HepG2 (cell line): ENCODE results near the gene UBR1. TPM values are rescaled to one million over a fixed set of nuclear protein-coding genes. Genes with fewer than 3 reads are reported as not detected.

ENCODE experiments used
- ATAC-seq: fragments of 200-7000 bp; cut with Tn5 transposase; 3 replicates; pipeline ENCODE4 v1.9.1; 2020; ENCODE audit warnings: mild to moderate bottlenecking, moderate library complexity
- BruUV-seq: library from RNA; stranded (reverse); fragments of 400-500 nt; replicated peaks from 2 replicates; lab custom pipeline; 2021; lab: Mats Ljungman, UMichigan
- CTCF ChIA-PET: fragments of 300-600 bp; formaldehyde crosslinking; extraction: SDS; loops from one replicate; lab custom pipeline; 2021; ENCODE audit warnings: low total read pairs, inconsistent platforms, low intra/inter-chr PET ratio; lab: Yijun Ruan, JAX
- POLR2A ChIA-PET: fragments of 350-600 bp; sonication (Branson Sonifier 250); formaldehyde crosslinking; loops from one replicate; lab custom pipeline; 2020; ENCODE audit warnings: antibody characterized with exemption, inconsistent platforms; lab: Yijun Ruan, JAX
- DNase-seq: peaks from one replicate; pipeline ENCODE4 v3.0.0-alpha.2; 2015; ENCODE audit warnings: low spot score
- FAIRE-seq: peaks from 3 replicates; lab custom pipeline; 2011; peaks lifted over from hg19 to GRCh38; lab: Jason Lieb, UNC
- H2AFZ ChIP-seq: one replicate; pipeline ENCODE4 v1.6.1; 2011; ENCODE audit warnings: low read length, inconsistent platforms
- H3K27ac ChIP-seq: fragments of 300-600 bp; 3 replicates; pipeline ENCODE4 v1.8.0; 2011; ENCODE audit warnings: mixed run types, mild to moderate bottlenecking, mixed read lengths, low read length, inconsistent platforms; ENCODE audit not compliant: insufficient read depth; ENCODE audit errors: extremely low read length
- H3K27me3 ChIP-seq, 2 experiments: fragments of 200-600 bp in 1 of 2; 2 replicates in 1 of 2; 3 replicates in 1 of 2; pipeline versions ENCODE4 v1.6.0 to v1.8.0; 2011; ENCODE audit warnings: low read length in 2 of 2, mild to moderate bottlenecking in 2 of 2, moderate library complexity in 2 of 2, inconsistent platforms in 1 of 2; ENCODE audit not compliant: insufficient read depth in 2 of 2, control insufficient read depth in 1 of 2
- H3K36me3 ChIP-seq, 2 experiments: fragments of 200-600 bp in 1 of 2; replicated peaks in 1 of 2; 2 replicates in 1 of 2; 3 replicates in 1 of 2; pipeline versions ENCODE4 v1.5.1 to v1.8.0; 2011; ENCODE audit warnings: low read length in 2 of 2, inconsistent platforms in 1 of 2; ENCODE audit not compliant: insufficient read depth in 2 of 2, control insufficient read depth in 1 of 2
- H3K4me1 ChIP-seq: 2 replicates; pipeline ENCODE4 v1.5.1; 2012; ENCODE audit warnings: low read length, inconsistent platforms; ENCODE audit not compliant: insufficient read depth
- H3K4me2 ChIP-seq: 2 replicates; pipeline ENCODE4 v1.6.0; 2011; ENCODE audit warnings: low read depth, low read length, inconsistent platforms
- H3K4me3 ChIP-seq, 3 experiments: fragments of 200-600 bp in 1 of 3; sonication (generic), shearing (Covaris generic) in 1 of 3; replicated peaks in 1 of 3; 2 replicates each; pipeline ENCODE4 v1.5.1; 2011 to 2016; ENCODE audit warnings: low read length in 3 of 3, inconsistent platforms in 2 of 3, low read depth in 2 of 3, mild to moderate bottlenecking in 2 of 3, control low read depth in 1 of 3, mixed read lengths in 1 of 3; ENCODE audit not compliant: insufficient read depth in 1 of 3
- H3K79me2 ChIP-seq: one replicate; pipeline ENCODE4 v1.6.1; 2011; ENCODE audit warnings: low read length, inconsistent platforms; ENCODE audit not compliant: insufficient read depth
- H3K9ac ChIP-seq: 2 replicates; pipeline ENCODE4 v1.6.0; 2011; ENCODE audit warnings: mild to moderate bottlenecking, low read depth, low read length, inconsistent platforms; ENCODE audit not compliant: insufficient read depth
- H3K9me3 ChIP-seq: 2 replicates; pipeline ENCODE4 v1.5.1; 2012; ENCODE audit warnings: mild to moderate bottlenecking, low read length
- H4K20me1 ChIP-seq: 2 replicates; pipeline ENCODE4 v1.6.0; 2011; ENCODE audit warnings: inconsistent platforms, mild to moderate bottlenecking, low read length, moderate library complexity; ENCODE audit not compliant: insufficient read depth
- DNMT3B ChIP-seq: conservative IDR thresholded peaks from 2 replicates; pipeline ENCODE4 v1.6.1; 2016; ENCODE audit warnings: missing biosample characterization, control low read depth
- WGBS: methylation state at CpG from one replicate; pipeline ENCODE4 v1.1.6; 2017; ENCODE audit warnings: low lambda C conversion rate; 5-methylcytosine and 5-hydroxymethylcytosine counted together
- in situ Hi-C: cut with HindIII; loops from 2 replicates; pipeline ENCODE4 v1.10.0; 2017; ENCODE audit warnings: low pct_unique_long_range_greater_than_20kb; ENCODE audit not compliant: extremely low pct_ligation_motif_present
- intact Hi-C: fragments of 100-400 bp; cut with micrococcal nuclease; formaldehyde crosslinking; loops from one replicate; pipeline ENCODE4 v1.10.0; 2022; ENCODE audit not compliant: unreplicated experiment
- polyA plus RNA-seq, 8 experiments: library from polyadenylated mRNA; depleted of rRNA in 3 of 8; stranded (reverse) in 7 of 8; unstranded in 1 of 8; fragments of >200 nt; fragmentation: Illumina TruSeq in 4 of 8; extraction: Trizol in 4 of 8; gene quantifications; 2 replicates each; pipeline versions ENCODE4 v1.2.1 to v1.2.3, GENCODE V29; 2011 to 2016; ENCODE audit warnings: low read depth in 4 of 8, missing spikeins in 1 of 8, mixed read lengths in 1 of 8; ENCODE audit not compliant: insufficient read depth in 1 of 8
- total RNA-seq, 5 experiments: library from RNA; depleted of rRNA; stranded (reverse); fragments of >200 nt; fragmentation: Illumina TruSeq; extraction: Trizol; gene quantifications; 2 replicates each; pipeline ENCODE4 v1.2.3, GENCODE V29; 2016; ENCODE audit warnings: low read depth in 1 of 5
- TF ChIP-seq, protein P1 (sequence below): sonication (generic); formaldehyde crosslinking; IDR thresholded peaks from 2 replicates; pipeline ENCODE4 v1.4.0; 2020; ENCODE audit warnings: missing genetic modification reagents, mild to moderate bottlenecking, borderline replicate concordance
- TF ChIP-seq, protein P2 (sequence below): IDR thresholded peaks from 2 replicates; pipeline ENCODE4 v1.6.1; 2016; ENCODE audit warnings: low read depth

Gene UBR1
- total and polyA plus RNA-seq, 2 of the 13 experiments (the other 11 are each of a cell fraction or from before 2014, with no cell fraction given) = 6.4 to 18.0 TPM

DNA sequence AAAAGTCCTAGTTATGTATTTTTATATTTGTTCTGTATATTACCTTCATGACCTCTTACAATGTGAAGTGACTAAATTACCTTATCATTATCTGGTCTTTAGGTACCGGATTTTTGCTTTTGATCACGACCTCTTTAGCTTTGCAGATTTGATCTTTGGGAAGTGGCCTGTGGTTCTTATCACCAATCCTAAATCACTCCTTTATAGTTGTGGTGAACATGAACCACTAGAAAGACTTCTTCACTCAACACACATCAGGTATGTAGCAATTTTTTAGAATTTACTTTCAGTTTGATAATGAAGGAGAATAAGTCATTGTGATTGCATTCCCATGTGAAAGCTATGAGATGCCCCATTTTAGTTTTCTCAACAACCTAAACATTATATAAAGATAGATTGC lies 45.9 kb upstream of the UBR1 start (continued):
- TF ChIP-seq, protein P1, sequence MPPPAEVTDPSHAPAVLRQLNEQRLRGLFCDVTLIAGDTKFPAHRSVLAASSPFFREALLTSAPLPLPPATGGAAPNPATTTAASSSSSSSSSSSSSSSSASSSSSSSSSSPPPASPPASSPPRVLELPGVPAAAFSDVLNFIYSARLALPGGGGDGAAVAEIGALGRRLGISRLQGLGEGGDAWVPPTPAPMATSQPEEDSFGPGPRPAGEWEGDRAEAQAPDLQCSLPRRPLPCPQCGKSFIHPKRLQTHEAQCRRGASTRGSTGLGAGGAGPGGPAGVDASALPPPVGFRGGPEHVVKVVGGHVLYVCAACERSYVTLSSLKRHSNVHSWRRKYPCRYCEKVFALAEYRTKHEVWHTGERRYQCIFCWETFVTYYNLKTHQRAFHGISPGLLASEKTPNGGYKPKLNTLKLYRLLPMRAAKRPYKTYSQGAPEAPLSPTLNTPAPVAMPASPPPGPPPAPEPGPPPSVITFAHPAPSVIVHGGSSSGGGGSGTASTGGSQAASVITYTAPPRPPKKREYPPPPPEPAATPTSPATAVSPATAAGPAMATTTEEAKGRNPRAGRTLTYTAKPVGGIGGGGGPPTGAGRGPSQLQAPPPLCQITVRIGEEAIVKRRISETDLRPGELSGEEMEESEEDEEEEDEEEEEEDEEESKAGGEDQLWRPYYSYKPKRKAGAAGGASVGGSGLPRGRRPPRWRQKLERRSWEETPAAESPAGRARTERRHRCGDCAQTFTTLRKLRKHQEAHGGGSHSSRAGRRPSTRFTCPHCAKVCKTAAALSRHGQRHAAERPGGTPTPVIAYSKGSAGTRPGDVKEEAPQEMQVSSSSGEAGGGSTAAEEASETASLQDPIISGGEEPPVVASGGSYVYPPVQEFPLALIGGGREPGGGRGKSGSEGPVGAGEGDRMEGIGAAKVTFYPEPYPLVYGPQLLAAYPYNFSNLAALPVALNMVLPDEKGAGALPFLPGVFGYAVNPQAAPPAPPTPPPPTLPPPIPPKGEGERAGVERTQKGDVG (CRISPR knock-in tag) = no peak

DNA sequence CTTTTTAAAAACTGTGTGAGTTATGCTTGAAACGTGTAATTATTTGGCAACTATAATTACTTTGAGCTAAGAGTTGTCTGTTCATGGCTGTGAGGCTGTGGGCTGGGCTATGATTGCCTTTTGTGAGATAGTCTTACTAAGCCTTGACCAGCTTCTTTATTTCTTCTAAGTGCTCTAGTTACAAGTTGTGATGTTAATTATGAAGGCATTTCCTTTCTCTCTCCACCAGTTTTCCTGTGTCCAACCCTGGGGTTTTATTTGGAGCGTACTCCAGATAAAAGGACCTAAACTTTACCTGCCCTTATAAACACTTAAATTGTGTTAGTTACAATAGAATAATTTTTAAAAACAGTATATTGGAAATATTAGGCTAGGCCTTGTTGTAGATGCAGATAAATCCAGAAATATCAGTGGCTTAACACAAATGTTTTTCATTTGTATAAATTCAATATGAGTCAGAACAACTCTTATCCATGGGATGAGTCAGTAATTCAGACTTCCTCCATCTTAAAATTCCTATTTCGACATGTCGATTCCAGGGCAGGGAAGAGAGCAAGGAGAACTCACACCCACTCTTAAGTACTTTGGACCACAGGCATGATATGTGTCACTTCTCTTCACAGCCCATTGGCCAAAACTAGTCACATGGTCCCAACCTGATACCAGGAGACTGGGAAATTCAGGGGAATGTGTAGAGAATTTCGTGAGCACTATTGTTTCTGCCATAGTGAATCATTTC lies 44.5 kb upstream of the UBR1 start:
- BruUV-seq = no TSS peak
- Histone ChIP-seq H3K4me1 (no peaks in the 10 kb centered on the region), H3K27ac (no peak overlapping the region), H4K20me1 (no peaks in the 10 kb centered on the region; the same call in 1 of the 2 replicates), H3K9ac (no peak overlapping the region), H3K27me3 (no peaks in the 10 kb centered on the region; a peak in 1 of 5 replicates), H3K79me2 (no peaks in the 10 kb centered on the region), H3K36me3 (peaks cover 2 to 65% of the 10 kb centered on the region in 2 experiments), H3K4me2 (no peak overlapping the region), H3K4me3 (no peak overlapping the region), H3K9me3 (no peaks in the 10 kb centered on the region), H2AFZ (no peak overlapping the region)
- no peak for FAIRE-seq
- no peak for DNase-seq
- intact Hi-C loops = no loop called here
- 98% methylated on average over 5 of the region's 5 CpGs for WGBS
- ChIA-PET POLR2A (no interaction called here), CTCF (no interaction called here)
- TF ChIP-seq DNMT3B (CRISPR knock-in tag) = no peak
- TF ChIP-seq, protein P2, sequence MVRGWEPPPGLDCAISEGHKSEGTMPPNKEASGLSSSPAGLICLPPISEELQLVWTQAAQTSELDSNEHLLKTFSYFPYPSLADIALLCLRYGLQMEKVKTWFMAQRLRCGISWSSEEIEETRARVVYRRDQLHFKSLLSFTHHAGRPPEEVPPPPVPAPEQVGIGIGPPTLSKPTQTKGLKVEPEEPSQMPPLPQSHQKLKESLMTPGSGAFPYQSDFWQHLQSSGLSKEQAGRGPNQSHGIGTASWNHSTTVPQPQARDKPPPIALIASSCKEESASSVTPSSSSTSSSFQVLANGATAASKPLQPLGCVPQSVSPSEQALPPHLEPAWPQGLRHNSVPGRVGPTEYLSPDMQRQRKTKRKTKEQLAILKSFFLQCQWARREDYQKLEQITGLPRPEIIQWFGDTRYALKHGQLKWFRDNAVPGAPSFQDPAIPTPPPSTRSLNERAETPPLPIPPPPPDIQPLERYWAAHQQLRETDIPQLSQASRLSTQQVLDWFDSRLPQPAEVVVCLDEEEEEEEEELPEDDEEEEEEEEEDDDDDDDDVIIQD = peak; percentile 52; the same call in 1 of the 2 replicates
- ATAC-seq = no peak
- in situ Hi-C loops = no loop called here
